ENCODE data around the gene PAK4. TPM values are rescaled to one million over a fixed set of nuclear protein-coding genes. Genes with fewer than 3 reads are reported as not detected.
"Not testable (repeated sequence)": the region's sequence is repeated elsewhere in the genome, so short reads cannot be mapped to it uniquely, and the experiment has no call there.

PAK4 gene
- total RNA-seq, 2 experiments from 2014 or later, result 14.6 to 18.4 TPM

DNA sequence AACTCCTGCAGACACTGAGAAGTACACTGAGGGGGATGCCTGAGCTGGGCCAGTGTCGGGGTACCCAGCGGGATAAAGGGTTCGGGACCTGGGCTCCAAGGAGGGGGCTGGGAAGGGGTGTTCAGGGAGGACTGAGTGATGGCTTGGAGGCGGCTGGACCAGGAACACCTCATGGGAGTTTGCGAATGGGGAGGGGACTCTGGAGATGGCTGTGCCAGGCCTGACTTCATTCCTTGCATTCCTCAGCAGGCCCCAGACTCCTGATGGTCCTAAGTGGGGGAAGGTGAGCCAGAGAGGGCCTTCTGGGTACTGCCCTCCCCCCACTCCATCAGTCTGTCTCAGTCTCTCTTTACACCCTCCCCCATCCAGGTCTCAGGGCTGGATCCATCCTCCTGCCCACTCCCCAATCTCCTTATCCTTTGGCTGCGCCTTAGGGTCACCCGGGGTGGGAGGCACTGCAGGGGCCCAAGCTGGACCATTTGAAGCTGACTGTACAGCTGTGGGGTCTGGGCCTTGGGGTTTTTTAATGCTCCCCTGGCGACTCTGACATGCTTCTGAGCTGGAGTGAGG, 13.8 kb downstream of the PAK4 start:
- Mint-ChIP-seq H3K36me3 (no peaks in the 10 kb centered on the region), H3K27me3 (no peaks in the 10 kb centered on the region), H3K4me1 (no peaks in the 10 kb centered on the region), H3K9me3 (ENCODE audit: low read depth) (no peaks in the 10 kb centered on the region), H3K27ac (no peak overlapping the region), H3K4me3 (no peak overlapping the region)
- ATAC-seq, result no peak
- CTCF ChIA-PET, result no interaction called here
- DNase-seq, result no peak

DNA sequence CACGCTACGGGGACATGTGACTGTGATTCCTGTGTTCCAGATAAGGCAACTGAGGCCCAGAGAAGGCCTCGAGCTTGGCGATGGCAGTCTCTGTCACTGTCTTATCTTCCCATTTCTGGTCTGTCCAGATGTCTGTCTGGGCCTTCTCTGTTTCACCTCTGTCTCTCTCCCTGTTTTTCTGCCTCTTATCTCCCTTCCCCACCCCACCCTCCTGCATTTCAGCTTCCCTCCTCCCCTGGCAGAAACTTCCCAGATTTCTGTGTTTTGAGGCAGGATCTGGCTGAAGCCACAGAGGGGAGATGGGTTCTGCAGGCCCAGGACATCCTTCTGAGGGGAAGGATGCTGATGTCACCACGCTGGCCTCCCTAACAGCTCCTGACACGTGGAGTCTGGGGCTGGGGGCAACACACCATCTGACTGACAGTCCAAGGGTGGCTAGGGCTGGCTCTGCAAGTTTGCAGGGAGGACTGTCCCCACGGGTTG, 14.4 kb downstream of the PAK4 start:
- H3K4me1 Mint-ChIP-seq, result no peaks in the 10 kb centered on the region
- DNase-seq, result no peak

DNA sequence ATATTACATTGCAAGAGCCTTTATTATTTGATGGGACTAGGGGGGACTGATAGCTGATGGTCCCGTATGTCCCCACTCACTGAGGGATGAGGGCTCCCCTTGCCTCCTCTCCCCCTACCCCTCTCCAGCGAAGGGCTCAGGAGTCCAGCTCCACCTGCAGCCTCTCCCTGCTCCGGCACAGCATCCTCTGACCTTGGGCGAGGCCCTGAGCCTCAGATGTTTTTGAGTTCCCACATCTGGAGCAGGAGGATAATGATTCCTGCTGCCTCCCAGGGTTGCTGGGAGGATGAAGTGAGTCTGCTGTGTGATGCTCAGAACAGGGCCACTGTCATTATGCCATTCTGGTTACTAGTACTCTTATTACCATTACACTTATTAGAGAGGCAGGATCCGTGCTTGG, 15.0 kb downstream of the PAK4 start:
- Mint-ChIP-seq H3K27me3 (no peaks in the 10 kb centered on the region), H3K36me3 (no peaks in the 10 kb centered on the region), H3K4me3 (no peak overlapping the region), H3K27ac (no peak overlapping the region), H3K4me1 (no peaks in the 10 kb centered on the region), H3K9me3 (ENCODE audit: low read depth) (no peaks in the 10 kb centered on the region)
- DNase-seq, result no peak
- no peak for ATAC-seq
- CTCF ChIA-PET, result no interaction called here

More for the DNA sequence above, 14.4 kb downstream of the PAK4 start:
- H3K27ac Mint-ChIP-seq, result no peak overlapping the region
- H3K36me3 Mint-ChIP-seq, result no peaks in the 10 kb centered on the region
- no peak for ATAC-seq
- H3K27me3 Mint-ChIP-seq, result no peaks in the 10 kb centered on the region
- H3K4me3 Mint-ChIP-seq, result no peak overlapping the region
- CTCF ChIA-PET, result no interaction called here
- no peaks in the 10 kb centered on the region for H3K9me3 Mint-ChIP-seq (ENCODE audit: low read depth)

DNA sequence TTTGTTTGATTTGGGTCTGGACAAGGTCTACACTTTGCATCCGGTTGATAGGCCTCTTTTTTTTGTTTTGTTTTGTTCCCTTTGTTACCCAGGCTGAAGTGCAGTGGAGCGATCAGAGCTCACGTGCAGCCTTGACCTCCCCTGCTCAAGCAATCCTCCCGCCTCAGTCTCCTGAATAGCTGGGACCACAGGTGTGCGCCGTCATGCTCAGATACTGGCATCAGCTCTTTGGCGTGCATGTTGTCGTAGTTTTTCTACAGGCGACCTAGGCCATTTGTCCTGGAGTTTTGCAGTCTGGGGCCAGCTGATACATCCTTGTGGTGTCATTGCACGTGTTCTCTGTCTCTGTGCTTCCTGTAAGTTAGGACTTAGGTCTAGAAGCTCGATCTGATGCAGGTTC, 16.3 kb downstream of the PAK4 start:
- DNase-seq (no peak), ATAC-seq (no peak)
- no peaks in the 10 kb centered on the region for H3K36me3 Mint-ChIP-seq
- CTCF ChIA-PET, result interaction anchor here (0.9 kb wide), 1 partner anchor 391 kb away, joined by 3 read pairs; the partner anchor contains the start of gene EID2B
- no peaks in the 10 kb centered on the region for H3K27me3 Mint-ChIP-seq
- H3K4me3 Mint-ChIP-seq, result no peak overlapping the region
- H3K27ac Mint-ChIP-seq, result no peak overlapping the region
- H3K9me3 Mint-ChIP-seq (ENCODE audit: low read depth), result no peaks in the 10 kb centered on the region
- H3K4me1 Mint-ChIP-seq, result no peaks in the 10 kb centered on the region

DNA sequence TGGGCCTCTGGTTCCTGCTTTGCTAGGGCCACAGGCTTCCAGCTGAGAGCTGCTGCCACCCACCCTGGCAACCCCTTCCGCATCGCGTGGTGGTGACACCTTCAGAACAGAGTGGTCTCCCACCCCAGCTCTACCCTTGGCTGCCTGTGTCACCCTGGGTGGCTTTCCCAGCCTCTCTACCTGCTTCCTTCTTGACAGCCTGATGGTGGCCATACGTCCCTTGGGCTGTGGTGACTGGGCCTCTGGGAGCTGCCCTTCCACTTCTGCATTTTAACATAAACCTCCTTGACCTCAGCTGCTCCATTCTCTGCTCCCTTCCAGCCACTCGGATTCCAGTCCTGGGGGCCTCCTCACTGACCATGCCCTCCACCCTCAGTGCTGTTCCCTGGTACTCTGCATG, 17.0 kb downstream of the PAK4 start:
- H3K9me3 Mint-ChIP-seq (ENCODE audit: low read depth), result no peaks in the 10 kb centered on the region
- no peak overlapping the region for H3K27ac Mint-ChIP-seq
- H3K36me3 Mint-ChIP-seq, result no peaks in the 10 kb centered on the region
- no peak for DNase-seq
- peaks cover 2% of the 10 kb centered on the region for H3K4me1 Mint-ChIP-seq
- no peaks in the 10 kb centered on the region for H3K27me3 Mint-ChIP-seq
- no peak for ATAC-seq
- no peak overlapping the region for H3K4me3 Mint-ChIP-seq
- CTCF ChIA-PET, result interaction anchor here (0.9 kb wide), 1 partner anchor 390 kb away, joined by 3 read pairs; the partner anchor contains the start of gene EID2B

DNA sequence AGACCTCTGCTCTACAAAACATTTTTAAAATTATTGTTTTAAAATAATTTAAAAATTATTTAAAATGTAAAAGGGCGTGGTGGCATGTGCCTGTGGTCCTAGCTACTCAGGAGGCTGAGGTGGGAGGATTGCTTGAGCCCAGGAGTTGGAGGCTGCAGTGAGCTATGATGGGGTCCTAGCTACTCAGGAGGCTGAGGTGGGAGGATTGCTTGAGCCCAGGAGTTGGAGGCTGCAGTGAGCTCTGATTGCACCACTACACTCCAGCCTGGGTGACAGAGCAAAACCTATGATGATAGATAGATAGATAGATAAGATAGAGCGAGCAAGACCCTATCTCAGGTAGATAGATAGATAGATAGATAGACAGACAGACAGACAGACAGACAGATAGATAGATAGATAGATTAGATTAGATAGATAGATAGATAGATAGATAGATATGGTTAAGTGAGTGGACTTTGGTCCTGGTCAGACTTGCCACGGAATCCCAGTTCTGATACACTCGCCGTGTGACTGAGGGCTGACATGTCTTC, 18.2 kb downstream of the PAK4 start:
- H3K36me3 Mint-ChIP-seq; H3K27me3 Mint-ChIP-seq; H3K4me1 Mint-ChIP-seq; H3K9me3 Mint-ChIP-seq (ENCODE audit: low read depth); ATAC-seq; DNase-seq; H3K27ac Mint-ChIP-seq; CTCF ChIA-PET; H3K4me3 Mint-ChIP-seq: not testable (repeated sequence)

DNA sequence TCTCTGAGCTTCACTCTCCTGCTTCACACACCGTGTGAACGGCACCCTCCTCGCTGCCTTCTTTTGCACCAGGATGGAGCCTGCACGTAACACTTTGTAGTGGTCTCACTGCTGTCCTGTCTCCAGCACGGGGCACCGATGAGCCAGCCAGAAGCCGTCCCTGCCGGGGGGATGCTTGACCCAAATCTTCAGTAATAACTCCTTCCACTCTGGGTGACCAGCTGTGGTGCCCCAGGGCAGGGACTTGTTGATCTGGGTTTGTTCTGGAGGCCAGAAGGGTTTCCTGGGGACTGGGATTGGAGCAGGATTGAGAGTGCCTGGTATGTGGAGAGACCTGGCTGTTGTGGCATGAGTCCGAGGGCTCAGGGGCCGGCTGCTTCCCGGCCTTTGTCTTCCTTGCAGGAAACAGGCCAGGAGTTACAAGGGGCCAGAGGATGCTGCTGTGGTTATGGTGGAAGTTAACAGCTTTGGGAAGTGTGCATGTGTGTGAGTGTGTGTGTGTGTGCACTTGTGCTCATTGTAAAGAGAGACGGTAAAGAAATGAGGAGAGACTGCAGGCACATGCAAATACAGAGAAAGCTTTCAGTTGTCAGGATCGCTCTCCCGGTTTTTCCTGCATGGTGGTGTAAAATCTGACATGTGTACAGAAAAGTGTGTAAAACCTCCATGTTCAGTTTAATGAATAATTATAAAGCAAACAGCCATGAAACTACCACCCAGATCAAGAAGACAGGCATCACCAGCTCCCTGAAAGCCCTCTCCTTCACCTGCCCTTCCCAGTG, 18.9 kb downstream of the PAK4 start:
- ATAC-seq, result no peak
- H3K9me3 Mint-ChIP-seq (ENCODE audit: low read depth), result no peaks in the 10 kb centered on the region
- H3K27me3 Mint-ChIP-seq, result no peaks in the 10 kb centered on the region
- H3K4me1 Mint-ChIP-seq, result peaks cover 2% of the 10 kb centered on the region
- DNase-seq, result no peak
- H3K4me3 Mint-ChIP-seq, result no peak overlapping the region
- H3K27ac Mint-ChIP-seq, result no peak overlapping the region
- no peaks in the 10 kb centered on the region for H3K36me3 Mint-ChIP-seq
- CTCF ChIA-PET, result no interaction called here

DNA sequence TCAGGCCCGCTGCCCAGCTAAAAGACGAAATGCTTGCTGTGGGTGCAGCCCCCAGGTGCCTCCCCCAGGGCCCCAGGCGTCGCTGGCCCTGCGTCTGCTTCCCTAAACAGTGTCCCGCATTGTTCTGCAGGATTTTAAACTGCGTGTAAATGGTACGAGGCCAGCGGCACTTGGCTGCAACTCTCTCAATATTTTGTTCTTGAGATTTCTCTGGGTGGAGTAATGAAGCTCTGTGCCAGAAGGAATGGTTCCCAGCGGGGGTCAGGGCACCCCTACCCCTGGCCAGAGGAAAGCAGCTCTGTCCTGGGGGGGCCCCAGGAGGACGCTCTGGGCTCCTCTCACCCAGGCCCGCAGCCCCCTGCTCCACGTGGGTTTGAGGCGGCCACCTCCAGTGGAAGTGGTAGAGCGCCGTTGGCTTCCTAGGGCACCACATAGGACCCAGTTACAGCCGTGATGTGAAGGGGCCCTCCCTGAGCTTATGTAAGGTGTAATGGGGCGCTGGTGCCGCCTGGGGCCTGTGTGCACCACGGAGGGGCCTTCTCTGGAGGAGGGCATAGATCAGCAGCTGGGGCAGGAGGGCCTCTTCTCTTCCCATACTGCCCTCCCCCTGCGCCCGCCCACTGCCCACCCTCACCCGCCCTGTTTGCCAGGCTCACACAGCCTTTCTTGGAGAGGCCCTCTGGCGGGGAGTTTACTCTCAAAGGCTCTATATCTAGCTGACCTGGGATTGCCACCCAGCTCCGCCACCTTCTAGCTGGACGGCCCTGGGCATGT, 19.8 kb downstream of the PAK4 start:
- no peak overlapping the region for H3K27ac Mint-ChIP-seq
- no peak overlapping the region for H3K4me3 Mint-ChIP-seq
- no peaks in the 10 kb centered on the region for H3K36me3 Mint-ChIP-seq
- CTCF ChIA-PET, result no interaction called here
- H3K9me3 Mint-ChIP-seq (ENCODE audit: low read depth), result no peaks in the 10 kb centered on the region
- H3K27me3 Mint-ChIP-seq, result no peaks in the 10 kb centered on the region
- H3K4me1 Mint-ChIP-seq, result peaks cover 2% of the 10 kb centered on the region
- DNase-seq, result no peak
- ATAC-seq, result no peak

DNA sequence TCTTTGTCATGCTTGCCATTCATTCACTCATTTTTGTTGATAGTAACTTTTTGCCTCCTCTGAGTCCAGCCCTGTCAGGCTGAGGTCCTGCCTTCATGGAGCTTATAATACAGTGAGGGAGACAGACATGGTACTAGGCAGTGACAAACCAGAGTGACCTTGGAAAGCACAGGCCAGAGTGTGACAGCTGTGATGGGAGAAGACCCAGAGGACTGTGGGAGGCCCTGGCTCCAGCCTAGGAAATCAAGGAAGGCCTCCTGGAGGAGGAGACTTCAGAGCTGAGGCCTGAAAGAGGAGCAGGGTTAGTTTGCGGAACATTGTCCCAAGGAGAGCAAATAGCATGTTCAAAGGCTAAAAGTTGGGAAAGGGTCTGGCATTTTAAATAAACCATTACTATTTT, 20.5 kb downstream of the PAK4 start:
- H3K27me3 Mint-ChIP-seq, result no peaks in the 10 kb centered on the region
- H3K4me3 Mint-ChIP-seq, result no peak overlapping the region
- H3K27ac Mint-ChIP-seq, result no peak overlapping the region
- H3K4me1 Mint-ChIP-seq, result peaks cover 2% of the 10 kb centered on the region
- no peaks in the 10 kb centered on the region for H3K36me3 Mint-ChIP-seq
- ATAC-seq (no peak), DNase-seq (no peak)
- no peaks in the 10 kb centered on the region for H3K9me3 Mint-ChIP-seq (ENCODE audit: low read depth)
- CTCF ChIA-PET, result no interaction called here

DNA sequence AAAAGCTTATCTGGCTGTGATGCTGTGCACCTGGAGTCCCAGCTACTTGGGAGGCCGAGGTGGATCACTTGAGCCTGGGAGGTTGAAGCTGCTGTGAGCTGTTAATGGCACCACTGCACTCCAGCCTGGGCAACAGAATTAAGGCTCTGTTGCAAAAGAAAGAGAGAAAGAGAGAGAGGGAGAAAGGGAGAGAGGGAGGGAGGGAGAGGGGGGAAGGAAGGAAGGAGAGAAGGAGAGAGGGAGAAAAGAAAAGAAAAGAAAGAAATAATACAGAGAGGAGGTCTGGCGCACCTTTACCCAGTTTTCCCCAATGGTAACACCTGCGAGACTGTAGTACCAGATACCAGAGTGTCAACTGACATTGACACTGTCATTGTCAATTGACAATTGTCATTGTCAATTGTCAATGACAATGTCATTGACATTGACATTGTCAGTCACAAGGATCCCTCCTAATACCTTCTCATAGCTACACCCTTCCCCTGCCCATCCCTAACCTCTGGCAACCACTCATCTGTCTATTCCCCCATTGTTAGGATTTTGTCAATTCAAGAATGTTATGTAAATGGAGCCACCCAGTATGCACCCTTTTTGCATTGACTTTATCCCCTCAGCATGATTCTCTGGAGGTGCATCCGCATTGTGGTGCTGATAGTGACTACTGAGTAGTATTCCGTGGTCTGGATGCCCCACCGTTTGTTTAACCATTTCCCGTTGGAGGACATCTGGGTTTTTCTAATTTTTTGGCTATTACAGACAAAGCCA, 21.3 kb downstream of the PAK4 start:
- H3K4me3 Mint-ChIP-seq, result no peak overlapping the region
- H3K36me3 Mint-ChIP-seq, result no peaks in the 10 kb centered on the region
- ATAC-seq (no peak), DNase-seq (no peak)
- no peaks in the 10 kb centered on the region for H3K9me3 Mint-ChIP-seq (ENCODE audit: low read depth)
- CTCF ChIA-PET, result interaction anchor here (0.5 to 0.7 kb wide), 2 partner anchors 24 to 929 kb away, joined by 3 read pairs; no protein-coding TSS in a partner anchor
- no peak overlapping the region for H3K27ac Mint-ChIP-seq
- H3K27me3 Mint-ChIP-seq, result no peaks in the 10 kb centered on the region
- peaks cover 2% of the 10 kb centered on the region for H3K4me1 Mint-ChIP-seq

DNA sequence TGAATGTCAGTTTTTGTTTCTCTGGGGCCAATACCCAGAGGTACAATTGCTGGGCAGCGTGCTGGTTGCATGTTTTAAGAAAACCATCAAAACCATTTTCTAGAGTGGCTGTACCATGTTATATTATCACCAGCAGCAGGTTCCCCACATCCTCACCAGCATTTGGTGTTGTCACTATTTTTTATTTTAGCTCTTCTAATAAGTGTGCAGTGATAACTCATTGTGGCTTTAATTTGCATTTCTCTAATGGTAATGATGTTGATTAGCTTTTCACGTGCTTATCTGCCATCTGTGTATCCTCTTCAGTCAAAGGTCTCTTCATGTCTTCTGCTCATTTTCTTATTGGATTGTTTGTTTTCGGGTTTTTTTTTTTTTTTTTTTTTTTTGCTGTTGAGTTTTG, 21.9 kb downstream of the PAK4 start:
- Mint-ChIP-seq H3K36me3 (no peaks in the 10 kb centered on the region), H3K4me1 (peaks cover 2% of the 10 kb centered on the region), H3K27ac (no peak overlapping the region), H3K9me3 (ENCODE audit: low read depth) (no peaks in the 10 kb centered on the region), H3K4me3 (no peak overlapping the region), H3K27me3 (no peaks in the 10 kb centered on the region)
- no peak for DNase-seq
- CTCF ChIA-PET, result interaction anchor here (0.5 to 0.7 kb wide), 2 partner anchors 24 to 930 kb away, joined by 3 read pairs; no protein-coding TSS in a partner anchor
- ATAC-seq, result no peak

DNA sequence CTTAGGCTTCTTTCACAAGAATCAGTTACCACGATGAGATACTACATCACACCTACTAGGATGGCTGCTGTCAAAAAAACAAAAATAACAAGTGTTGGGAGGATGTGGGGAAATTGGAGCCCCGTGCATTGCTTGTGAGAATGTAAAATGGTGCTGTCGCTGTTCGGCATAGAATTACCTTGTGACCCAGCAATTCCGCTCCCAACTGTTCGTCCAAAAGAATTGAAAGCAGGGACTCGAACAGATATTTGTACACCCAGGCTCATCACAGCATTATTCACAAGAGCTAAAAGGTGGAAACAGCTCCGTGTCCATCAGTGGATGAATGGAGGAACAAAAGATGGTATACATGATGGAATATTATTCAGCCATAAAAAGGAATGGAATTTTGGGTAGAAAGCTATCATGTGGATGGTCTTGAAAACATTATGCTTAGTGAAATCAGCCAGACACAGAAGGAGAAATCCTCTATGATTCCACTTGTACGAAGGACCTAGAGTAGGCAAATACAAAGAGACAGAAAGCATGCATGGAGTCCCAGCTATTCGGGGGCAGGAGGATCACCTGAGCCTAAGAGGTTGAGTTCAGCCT, 23.4 kb downstream of the PAK4 start:
- CTCF ChIA-PET, result interaction anchor here (1.1 kb wide), 1 partner anchor 25 kb away, joined by 3 read pairs; no protein-coding TSS in a partner anchor
- Mint-ChIP-seq H3K27ac (no peak overlapping the region), H3K9me3 (ENCODE audit: low read depth) (no peaks in the 10 kb centered on the region), H3K27me3 (no peaks in the 10 kb centered on the region), H3K4me1 (peaks cover 3% of the 10 kb centered on the region), H3K36me3 (no peaks in the 10 kb centered on the region), H3K4me3 (no peak overlapping the region)
- no peak for ATAC-seq
- DNase-seq, result no peak

Measured in activated CD8-positive, alpha-beta memory T cell treated with anti-CD3 and anti-CD28 coated beads, Interleukin-2, amount 10 ng/mL, durations not matched to agents 7 days and 5 days (primary cell).